Measurements from ENCODE around the gene XCL1. TPM values are rescaled to one million over a fixed set of nuclear protein-coding genes. Genes with fewer than 3 reads are reported as not detected.

XCL1 gene
- total and polyA plus RNA-seq, 2 donors (not counting 1 experiment from before 2014, with no cell fraction given), result not detected

GRCh38 chr1:168567007-168567406 is 9.4 kb upstream of the XCL1 start:
- H3K79me2 ChIP-seq (ENCODE audit: control insufficient read depth, insufficient read depth, low read length), result no peaks in the 10 kb centered on the region
- no peak overlapping the region for H3K4me2 ChIP-seq (ENCODE audit: extremely low read depth, insufficient read depth, low read length)
- no peaks in the 10 kb centered on the region for H4K20me1 ChIP-seq (ENCODE audit: control insufficient read depth, extremely low read depth, insufficient read depth, low read length)
- DNase-seq (ENCODE audit: low read depth in 2 of 2), result no peak
- H2AFZ ChIP-seq (ENCODE audit: low read length), result no peak overlapping the region
- H3K27me3 ChIP-seq (ENCODE audit: control insufficient read depth, insufficient read depth, low read length), result no peaks in the 10 kb centered on the region
- no peaks in the 10 kb centered on the region for H3K9me3 ChIP-seq (ENCODE audit: control insufficient read depth, insufficient read depth, low read depth, low read length)
- TF ChIP-seq EZH2 (IDR thresholded peaks at IDR 0.05; ENCODE audit: low read length, missing control alignments) (no peak), CTCF (conservative IDR thresholded peaks at IDR 0.05 in 1 of 2, IDR thresholded peaks at IDR 0.05 in 1 of 2; ENCODE audit: low read depth in 1 of 2, low read length in 2 of 2) (no peak)
- no peaks in the 10 kb centered on the region for H3K36me3 ChIP-seq (ENCODE audit: control insufficient read depth, insufficient read depth, low read length)
- H3K27ac ChIP-seq (ENCODE audit: insufficient read depth, low read length), result no peak overlapping the region
- H3K4me1 ChIP-seq (ENCODE audit: control insufficient read depth, extremely low read depth, insufficient read depth, low read length), result no peaks in the 10 kb centered on the region
- H3K4me3 ChIP-seq (replicated peaks in 1 of 4; ENCODE audit: control extremely low read depth in 1 of 4, insufficient read depth in 1 of 4, low read depth in 3 of 4, low read length in 4 of 4), result no peak overlapping the region
- H3K9ac ChIP-seq (ENCODE audit: insufficient read depth, low read length), result no peak overlapping the region

- Histone ChIP-seq H3K4me3 (replicated peaks in 1 of 4; ENCODE audit: control extremely low read depth in 1 of 4, insufficient read depth in 1 of 4, low read depth in 3 of 4, low read length in 4 of 4) (no peak overlapping the region), H4K20me1 (ENCODE audit: control insufficient read depth, extremely low read depth, insufficient read depth, low read length) (no peaks in the 10 kb centered on the region), H3K27me3 (ENCODE audit: control insufficient read depth, insufficient read depth, low read length) (no peaks in the 10 kb centered on the region), H2AFZ (ENCODE audit: low read length) (no peak overlapping the region), H3K36me3 (ENCODE audit: control insufficient read depth, insufficient read depth, low read length) (no peaks in the 10 kb centered on the region), H3K79me2 (ENCODE audit: control insufficient read depth, insufficient read depth, low read length) (no peaks in the 10 kb centered on the region), H3K4me1 (ENCODE audit: control insufficient read depth, extremely low read depth, insufficient read depth, low read length) (no peaks in the 10 kb centered on the region), H3K9ac (ENCODE audit: insufficient read depth, low read length) (no peak overlapping the region), H3K27ac (ENCODE audit: insufficient read depth, low read length) (no peak overlapping the region), H3K4me2 (ENCODE audit: extremely low read depth, insufficient read depth, low read length) (no peak overlapping the region), H3K9me3 (ENCODE audit: control insufficient read depth, insufficient read depth, low read depth, low read length) (no peaks in the 10 kb centered on the region)
- no peak for TF ChIP-seq EZH2 (IDR thresholded peaks at IDR 0.05; ENCODE audit: low read length, missing control alignments)
- no peak for TF ChIP-seq CTCF (conservative IDR thresholded peaks at IDR 0.05 in 1 of 2, IDR thresholded peaks at IDR 0.05 in 1 of 2; ENCODE audit: low read depth in 1 of 2, low read length in 2 of 2)
- DNase-seq (ENCODE audit: low read depth in 2 of 2), result no peak
Observed at GRCh38 chr1:168567568-168567967, 8.8 kb upstream of the XCL1 start.

- H3K27me3 ChIP-seq (ENCODE audit: control insufficient read depth, insufficient read depth, low read length), result no peaks in the 10 kb centered on the region
- no peak overlapping the region for H3K9ac ChIP-seq (ENCODE audit: insufficient read depth, low read length)
- H3K4me3 ChIP-seq (replicated peaks in 1 of 4; ENCODE audit: control extremely low read depth in 1 of 4, insufficient read depth in 1 of 4, low read depth in 3 of 4, low read length in 4 of 4), result no peak overlapping the region
- TF ChIP-seq EZH2 (IDR thresholded peaks at IDR 0.05; ENCODE audit: low read length, missing control alignments), result no peak
- no peak overlapping the region for H3K27ac ChIP-seq (ENCODE audit: insufficient read depth, low read length)
- no peak overlapping the region for H3K4me2 ChIP-seq (ENCODE audit: extremely low read depth, insufficient read depth, low read length)
- H3K4me1 ChIP-seq (ENCODE audit: control insufficient read depth, extremely low read depth, insufficient read depth, low read length), result no peaks in the 10 kb centered on the region
- no peaks in the 10 kb centered on the region for H4K20me1 ChIP-seq (ENCODE audit: control insufficient read depth, extremely low read depth, insufficient read depth, low read length)
- no peak for DNase-seq (ENCODE audit: low read depth in 2 of 2)
- no peaks in the 10 kb centered on the region for H3K9me3 ChIP-seq (ENCODE audit: control insufficient read depth, insufficient read depth, low read depth, low read length)
- no peak overlapping the region for H2AFZ ChIP-seq (ENCODE audit: low read length)
- no peaks in the 10 kb centered on the region for H3K79me2 ChIP-seq (ENCODE audit: control insufficient read depth, insufficient read depth, low read length)
- H3K36me3 ChIP-seq (ENCODE audit: control insufficient read depth, insufficient read depth, low read length), result no peaks in the 10 kb centered on the region
Observed at GRCh38 chr1:168568346-168568745, 8.1 kb upstream of the XCL1 start.

Data from fibroblast of lung (primary cell).